ENCODE data around the gene MOSMO.

DNA sequence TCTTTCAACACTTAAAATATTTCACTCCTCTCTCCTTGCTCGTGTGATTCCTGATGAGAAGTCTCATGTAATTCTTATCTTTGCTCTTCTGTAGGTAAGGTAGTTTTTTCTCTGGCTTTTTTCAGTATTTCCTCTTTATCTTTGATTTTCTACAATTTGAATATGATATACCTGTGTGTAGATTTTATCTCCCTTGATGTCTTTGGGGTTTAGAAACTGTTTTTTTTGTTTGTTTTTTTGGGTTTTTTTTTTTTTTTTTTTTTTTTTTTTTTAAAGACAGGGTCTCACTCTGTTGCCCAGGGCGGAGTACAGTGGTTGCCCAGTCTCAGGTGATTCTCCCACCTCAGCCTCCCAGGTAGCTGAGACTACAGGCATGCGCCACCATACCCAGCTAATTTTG lies 26.6 kb downstream of the MOSMO start:
- TF ChIP-seq, protein P1, sequence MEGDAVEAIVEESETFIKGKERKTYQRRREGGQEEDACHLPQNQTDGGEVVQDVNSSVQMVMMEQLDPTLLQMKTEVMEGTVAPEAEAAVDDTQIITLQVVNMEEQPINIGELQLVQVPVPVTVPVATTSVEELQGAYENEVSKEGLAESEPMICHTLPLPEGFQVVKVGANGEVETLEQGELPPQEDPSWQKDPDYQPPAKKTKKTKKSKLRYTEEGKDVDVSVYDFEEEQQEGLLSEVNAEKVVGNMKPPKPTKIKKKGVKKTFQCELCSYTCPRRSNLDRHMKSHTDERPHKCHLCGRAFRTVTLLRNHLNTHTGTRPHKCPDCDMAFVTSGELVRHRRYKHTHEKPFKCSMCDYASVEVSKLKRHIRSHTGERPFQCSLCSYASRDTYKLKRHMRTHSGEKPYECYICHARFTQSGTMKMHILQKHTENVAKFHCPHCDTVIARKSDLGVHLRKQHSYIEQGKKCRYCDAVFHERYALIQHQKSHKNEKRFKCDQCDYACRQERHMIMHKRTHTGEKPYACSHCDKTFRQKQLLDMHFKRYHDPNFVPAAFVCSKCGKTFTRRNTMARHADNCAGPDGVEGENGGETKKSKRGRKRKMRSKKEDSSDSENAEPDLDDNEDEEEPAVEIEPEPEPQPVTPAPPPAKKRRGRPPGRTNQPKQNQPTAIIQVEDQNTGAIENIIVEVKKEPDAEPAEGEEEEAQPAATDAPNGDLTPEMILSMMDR (conservative IDR thresholded peaks at IDR 0.05; ENCODE audit: low read length): no peak
- TF ChIP-seq EZH2phosphoT487 (IDR thresholded peaks at IDR 0.05; ENCODE audit: borderline replicate concordance, low read depth, low read length): no peak

Data from OCI-LY7 (cell line).